GM12878 (cell line): ENCODE results near the gene NFU1. TPM values are rescaled to one million over a fixed set of nuclear protein-coding genes. Genes with fewer than 3 reads are reported as not detected.

Source experiments
- ATF7 ChIP-seq: fragments of 450-650 bp; IDR thresholded peaks from 2 replicates; pipeline ENCODE4 v1.6.1; 2016; ENCODE audit warnings: low read depth, mild to moderate bottlenecking
- ESRRA ChIP-seq: IDR thresholded peaks from 2 replicates; pipeline ENCODE4 v1.6.1; 2012; ENCODE audit warnings: mild to moderate bottlenecking, low read length, improper control_type of control experiment
- ETV6 ChIP-seq, 2 experiments: fragments of 450-650 bp in 1 of 2; IDR thresholded peaks in 1 of 2; conservative IDR thresholded peaks in 1 of 2; 2 replicates each; pipeline ENCODE4 v1.6.1; 2014; ENCODE audit warnings: antibody characterized with exemption in 1 of 2, borderline replicate concordance in 1 of 2, low read depth in 1 of 2, mild to moderate bottlenecking in 1 of 2, moderate library complexity in 1 of 2
- HCFC1 ChIP-seq: fragments of 150-350 bp; IDR thresholded peaks from 2 replicates; pipeline ENCODE4 v1.6.1; 2014; ENCODE audit warnings: low read length
- IRF4 ChIP-seq: IDR thresholded peaks from 2 replicates; pipeline ENCODE4 v1.6.1; 2011; ENCODE audit warnings: low read depth, low read length
- JUND ChIP-seq: IDR thresholded peaks from 2 replicates; pipeline ENCODE4 v1.6.1; 2012; ENCODE audit warnings: low read depth, mild to moderate bottlenecking, low read length, improper control_type of control experiment, moderate library complexity
- KLF5 ChIP-seq: fragments of 450-650 bp; IDR thresholded peaks from 2 replicates; pipeline ENCODE4 v1.6.1; 2014; ENCODE audit warnings: mild to moderate bottlenecking; ENCODE audit not compliant: partially characterized antibody
- NR2C1 ChIP-seq: fragments of 450-650 bp; IDR thresholded peaks from 2 replicates; pipeline ENCODE4 v1.6.1; 2017; ENCODE audit warnings: antibody characterized with exemption, mild to moderate bottlenecking, moderate library complexity
- POLR2AphosphoS2 ChIP-seq: IDR thresholded peaks from 2 replicates; pipeline ENCODE4 v1.6.1; 2011; ENCODE audit warnings: low read depth, mild to moderate bottlenecking, low read length, improper control_type of control experiment, moderate library complexity
- POLR2AphosphoS5 ChIP-seq: IDR thresholded peaks from 2 replicates; pipeline ENCODE4 v1.6.1; 2011; ENCODE audit warnings: mild to moderate bottlenecking, low read length, inconsistent platforms
- SIX5 ChIP-seq: IDR thresholded peaks from 2 replicates; pipeline ENCODE4 v1.6.1; 2011; ENCODE audit warnings: mild to moderate bottlenecking, low read depth, low read length, moderate library complexity; ENCODE audit not compliant: severe bottlenecking
- SMARCA5 ChIP-seq: fragments of 450-650 bp; IDR thresholded peaks from 2 replicates; pipeline ENCODE4 v1.6.1; 2017; ENCODE audit warnings: mild to moderate bottlenecking
- SMC3 ChIP-seq: IDR thresholded peaks from 2 replicates; pipeline ENCODE4 v1.6.1; 2011; ENCODE audit warnings: low read length, improper control_type of control experiment, borderline replicate concordance
- TCF7 ChIP-seq: IDR thresholded peaks from 2 replicates; pipeline ENCODE4 v1.6.1; 2014; ENCODE audit warnings: antibody characterized with exemption, borderline replicate concordance
- ZBTB4 ChIP-seq: fragments of 450-650 bp; formaldehyde crosslinking; IDR thresholded peaks from 2 replicates; pipeline ENCODE4 v1.4.0; 2022; ENCODE audit warnings: mild to moderate bottlenecking, moderate library complexity
- ZNF24 ChIP-seq: fragments of 450-650 bp; IDR thresholded peaks from 2 replicates; pipeline ENCODE4 v1.6.1; 2017; ENCODE audit warnings: antibody characterized with exemption, mild to moderate bottlenecking
- ZNF622 ChIP-seq: fragments of 450-650 bp; IDR thresholded peaks from 2 replicates; pipeline ENCODE4 v1.6.1; 2017; ENCODE audit warnings: mild to moderate bottlenecking, inconsistent platforms
- ZSCAN29 ChIP-seq: fragments of 450-650 bp; IDR thresholded peaks from 2 replicates; pipeline ENCODE4 v1.6.1; 2017; ENCODE audit warnings: mild to moderate bottlenecking, moderate library complexity
- ZZZ3 ChIP-seq: IDR thresholded peaks from 2 replicates; pipeline ENCODE4 v1.6.1; 2011; ENCODE audit warnings: low read depth; ENCODE audit not compliant: control insufficient read depth, insufficient read length
- polyA plus RNA-seq, 11 experiments: library from polyadenylated mRNA; depleted of rRNA in 4 of 11; unstranded in 6 of 11; stranded (reverse) in 5 of 11; fragments of >200 nt; fragmentation: Nextera tagmentation in 4 of 11; fragmentation: Illumina TruSeq in 1 of 11; extraction: Ambion mirVana in 4 of 11; extraction: Trizol in 1 of 11; gene quantifications; 1 replicate in 1 of 11; 2 replicates in 10 of 11; pipeline versions ENCODE4 v1.2.1 to v1.2.3, GENCODE V29; 2011 to 2016; ENCODE audit warnings: inconsistent platforms in 2 of 11, missing spikeins in 2 of 11, low read depth in 1 of 11
- total RNA-seq, 4 experiments: library from RNA; depleted of rRNA in 3 of 4; stranded (reverse); fragments of >200 nt in 3 of 4; fragmentation: Illumina TruSeq in 1 of 4; extraction: Trizol in 1 of 4; gene quantifications; 2 replicates each; pipeline versions ENCODE4 v1.2.1 to v1.2.3, GENCODE V29; 2013 to 2021
- TF ChIP-seq, protein P1 (sequence below): fragments of 450-650 bp; IDR thresholded peaks from 2 replicates; pipeline ENCODE4 v1.6.1; 2016; ENCODE audit warnings: mild to moderate bottlenecking, moderate library complexity, borderline replicate concordance

NFU1 gene
- total and polyA plus RNA-seq, 10 of the 15 experiments (the other 5 are each of a cell fraction or from before 2014, with no cell fraction given) = 27.3 to 86.0 (median 41.5) TPM

- TF ChIP-seq, protein P1, sequence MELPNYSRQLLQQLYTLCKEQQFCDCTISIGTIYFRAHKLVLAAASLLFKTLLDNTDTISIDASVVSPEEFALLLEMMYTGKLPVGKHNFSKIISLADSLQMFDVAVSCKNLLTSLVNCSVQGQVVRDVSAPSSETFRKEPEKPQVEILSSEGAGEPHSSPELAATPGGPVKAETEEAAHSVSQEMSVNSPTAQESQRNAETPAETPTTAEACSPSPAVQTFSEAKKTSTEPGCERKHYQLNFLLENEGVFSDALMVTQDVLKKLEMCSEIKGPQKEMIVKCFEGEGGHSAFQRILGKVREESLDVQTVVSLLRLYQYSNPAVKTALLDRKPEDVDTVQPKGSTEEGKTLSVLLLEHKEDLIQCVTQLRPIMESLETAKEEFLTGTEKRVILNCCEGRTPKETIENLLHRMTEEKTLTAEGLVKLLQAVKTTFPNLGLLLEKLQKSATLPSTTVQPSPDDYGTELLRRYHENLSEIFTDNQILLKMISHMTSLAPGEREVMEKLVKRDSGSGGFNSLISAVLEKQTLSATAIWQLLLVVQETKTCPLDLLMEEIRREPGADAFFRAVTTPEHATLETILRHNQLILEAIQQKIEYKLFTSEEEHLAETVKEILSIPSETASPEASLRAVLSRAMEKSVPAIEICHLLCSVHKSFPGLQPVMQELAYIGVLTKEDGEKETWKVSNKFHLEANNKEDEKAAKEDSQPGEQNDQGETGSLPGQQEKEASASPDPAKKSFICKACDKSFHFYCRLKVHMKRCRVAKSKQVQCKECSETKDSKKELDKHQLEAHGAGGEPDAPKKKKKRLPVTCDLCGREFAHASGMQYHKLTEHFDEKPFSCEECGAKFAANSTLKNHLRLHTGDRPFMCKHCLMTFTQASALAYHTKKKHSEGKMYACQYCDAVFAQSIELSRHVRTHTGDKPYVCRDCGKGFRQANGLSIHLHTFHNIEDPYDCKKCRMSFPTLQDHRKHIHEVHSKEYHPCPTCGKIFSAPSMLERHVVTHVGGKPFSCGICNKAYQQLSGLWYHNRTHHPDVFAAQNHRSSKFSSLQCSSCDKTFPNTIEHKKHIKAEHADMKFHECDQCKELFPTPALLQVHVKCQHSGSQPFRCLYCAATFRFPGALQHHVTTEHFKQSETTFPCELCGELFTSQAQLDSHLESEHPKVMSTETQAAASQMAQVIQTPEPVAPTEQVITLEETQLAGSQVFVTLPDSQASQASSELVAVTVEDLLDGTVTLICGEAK = 0 out of 2 replicates have a peak, but pooled peaks have one; percentile 55
- no peak for TF ChIP-seq ZNF24
- no peak for TF ChIP-seq ATF7
- 0 out of 2 replicates have a peak, but pooled peaks have one; percentile 4 for TF ChIP-seq IRF4
- TF ChIP-seq ZZZ3 = no peak
- no peak for TF ChIP-seq ZSCAN29
- no peak for TF ChIP-seq TCF7
- TF ChIP-seq ESRRA = no peak
- no peak for TF ChIP-seq ZNF622
- TF ChIP-seq SMC3 = no peak
- TF ChIP-seq POLR2AphosphoS2 = no peak
- TF ChIP-seq NR2C1 = no peak
- no peak for TF ChIP-seq JUND
- TF ChIP-seq SIX5 = no peak
- no peak for TF ChIP-seq POLR2AphosphoS5
- no peak for TF ChIP-seq ETV6 (conservative IDR thresholded peaks at IDR 0.05 in 1 of 2, IDR thresholded peaks at IDR 0.05 in 1 of 2; ENCODE audit: borderline replicate concordance in 1 of 2, low read depth in 1 of 2)
- TF ChIP-seq KLF5 = no peak
- no peak for TF ChIP-seq ZBTB4 (CRISPR knock-in tag)
- no peak for TF ChIP-seq HCFC1
- no peak; the same call in 1 of the 2 replicates for TF ChIP-seq SMARCA5
Measured at GRCh38 chr2:69437751-69438154, 518 bp upstream of the NFU1 start (continued).
